NCI-H226 (cell line): Measurements from ENCODE around the gene DDC.
"Not testable (repeated sequence)": the region's sequence is repeated elsewhere in the genome, so short reads cannot be mapped to it uniquely, and the experiment has no call there.

Source experiments
- DNase-seq: peaks from one replicate; pipeline ENCODE4 v3.0.0-alpha.2; 2015

Gene DDC

DNA sequence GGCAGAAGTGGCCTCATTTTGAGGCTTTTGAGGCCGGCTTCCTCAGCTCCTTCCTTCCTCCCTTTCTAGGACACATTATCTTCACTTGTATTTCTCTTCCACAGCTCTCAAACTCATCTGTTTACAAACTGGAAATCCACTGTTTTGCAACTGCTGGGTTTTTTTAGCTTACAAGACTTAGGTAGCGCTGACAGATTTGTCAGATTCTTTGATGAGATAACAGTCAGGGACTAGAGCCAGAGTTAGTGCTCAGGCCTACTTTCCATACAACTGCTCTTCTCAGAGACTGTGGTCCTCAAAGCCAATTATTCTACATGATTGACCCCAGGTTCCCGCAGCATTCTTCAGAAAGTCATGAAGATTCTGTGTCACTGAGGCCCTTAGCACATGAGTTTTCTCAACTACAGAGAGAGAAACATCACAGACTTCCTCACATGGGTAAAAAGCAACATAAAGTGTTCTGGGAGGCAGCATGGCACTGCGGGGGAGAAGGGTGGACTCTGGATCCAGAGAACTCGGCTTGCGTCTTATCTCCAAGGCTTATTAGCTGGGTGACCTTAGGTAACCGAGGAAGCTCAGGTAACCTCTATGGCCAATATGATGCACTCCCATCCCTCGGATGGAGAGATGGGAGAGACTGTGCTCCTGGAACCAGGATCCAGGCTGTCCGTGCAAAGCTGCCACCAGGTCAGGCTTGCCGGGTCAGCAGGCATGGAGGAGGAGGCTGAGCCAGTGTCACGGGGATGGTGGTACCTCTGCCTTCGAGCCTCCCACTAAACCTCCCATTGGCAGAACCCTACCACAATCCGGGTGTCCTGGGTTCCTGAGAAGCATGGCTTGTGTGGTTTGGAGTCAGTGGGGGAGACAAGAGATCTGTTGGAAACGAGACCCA, 10.5 kb downstream of the DDC start:
- no peak for DNase-seq

DNA sequence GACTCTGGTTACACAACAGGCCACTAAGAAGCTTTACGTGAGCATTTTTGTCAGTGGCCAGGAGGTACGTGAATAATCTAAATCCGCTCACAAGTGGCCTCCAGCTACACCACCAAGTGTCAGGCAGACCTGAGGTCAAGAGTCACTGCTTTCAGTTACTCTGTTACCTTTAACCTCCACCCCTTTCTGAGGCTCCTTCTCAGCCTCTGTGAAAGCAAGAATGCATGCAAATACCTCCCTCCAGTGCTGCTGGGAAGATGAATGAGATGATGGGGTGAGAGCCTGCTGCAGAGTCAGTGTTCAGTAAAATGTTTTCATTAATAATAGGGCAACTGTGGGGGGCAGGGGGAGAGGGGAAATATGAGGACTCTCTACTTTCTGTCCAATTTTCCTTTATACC, 11.2 kb downstream of the DDC start:
- no peak for DNase-seq

DNA sequence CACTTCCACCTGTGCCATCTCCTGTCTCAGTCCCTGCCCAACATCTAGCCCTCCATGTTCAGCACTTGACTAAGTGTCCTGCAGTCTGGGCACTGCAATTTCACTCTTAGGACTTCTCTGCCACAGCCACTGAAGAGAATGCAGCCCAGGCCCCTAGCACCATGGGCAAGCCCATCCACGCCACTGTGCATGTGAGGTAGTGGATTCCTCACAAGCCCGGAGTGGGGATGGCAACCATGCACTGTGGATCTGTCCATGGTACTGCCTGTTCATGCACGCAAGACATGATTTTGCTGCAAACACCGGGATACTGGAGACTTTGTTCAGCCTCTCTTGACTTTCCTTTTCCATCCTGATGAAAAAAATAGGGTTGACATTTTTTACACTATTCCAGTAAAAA, 12.3 kb downstream of the DDC start:
- DNase-seq: peak; percentile 10

DNA sequence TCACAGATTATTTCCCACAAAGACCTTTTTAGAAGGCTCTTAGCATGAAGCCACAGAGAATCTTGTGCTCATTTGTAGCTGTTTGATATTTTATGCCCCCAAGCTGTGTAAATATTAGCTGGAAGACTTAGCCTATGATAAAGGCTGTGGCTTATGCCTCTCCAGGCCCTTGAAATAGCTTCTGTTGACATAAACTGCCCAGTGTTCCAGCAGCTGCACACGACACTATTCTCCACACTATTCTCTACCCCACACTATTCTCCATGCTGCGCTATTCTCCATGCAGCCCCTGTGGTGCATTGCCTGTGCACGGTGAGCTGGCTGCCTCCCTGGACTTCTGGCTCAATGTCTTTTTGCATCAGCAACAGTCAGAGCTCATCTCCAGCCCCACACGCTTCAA, 13.1 kb downstream of the DDC start:
- DNase-seq: no peak

DNA sequence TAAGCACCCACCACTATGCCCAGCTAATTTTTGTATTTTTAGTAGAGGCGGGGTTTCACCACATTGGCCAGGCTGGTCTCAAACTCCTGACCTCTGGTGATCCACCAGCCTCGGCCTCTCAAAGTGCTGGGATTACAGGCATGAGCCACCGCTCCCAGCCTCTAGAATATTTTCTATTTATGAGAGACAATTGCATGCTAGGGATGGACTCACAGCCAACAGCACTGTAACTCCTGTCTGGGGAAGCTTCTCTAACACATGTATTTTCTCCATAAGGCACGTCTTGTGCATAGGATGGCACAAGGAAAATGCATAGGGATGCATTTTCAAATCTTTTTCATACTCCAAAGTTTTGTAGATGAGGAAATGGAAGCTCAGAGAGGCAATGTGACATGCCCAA, 19.6 kb downstream of the DDC start:
- DNase-seq: not testable (repeated sequence)

GRCh38 chr7:50544992-50545391, 20.2 kb downstream of the DDC start:
- DNase-seq: no peak

DNA sequence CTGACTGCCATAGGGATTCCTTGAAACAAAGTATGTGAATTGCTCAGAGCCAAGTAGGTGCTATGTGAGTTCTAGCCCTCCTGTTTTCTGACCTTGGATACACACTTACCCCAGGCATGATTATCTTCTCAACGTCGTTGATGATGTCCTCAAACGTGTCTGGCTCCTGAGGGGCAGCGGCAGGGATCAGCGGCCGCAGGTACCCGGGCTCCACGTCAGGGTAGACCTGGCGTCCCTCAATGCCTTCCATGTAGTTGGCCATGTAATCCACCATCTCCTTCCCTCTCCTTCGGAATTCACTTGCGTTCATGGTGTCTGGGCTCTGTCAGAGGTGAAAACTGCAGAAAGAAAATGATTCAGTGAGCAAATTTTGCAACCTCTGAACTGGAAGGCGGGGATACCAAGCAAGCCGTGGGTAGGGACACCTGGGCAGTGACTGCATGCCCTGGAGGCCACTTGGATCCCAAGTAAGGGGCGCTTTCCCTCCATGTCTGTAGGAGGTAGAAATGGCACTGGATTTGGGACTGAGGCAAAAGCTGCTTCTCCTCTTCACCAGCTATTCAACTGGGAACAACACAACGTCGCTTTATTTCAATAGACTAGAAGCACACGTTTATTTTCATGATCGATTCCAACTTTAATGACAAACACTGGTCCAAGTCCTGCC, 21.3 kb downstream of the DDC start:
- no peak for DNase-seq

DNA sequence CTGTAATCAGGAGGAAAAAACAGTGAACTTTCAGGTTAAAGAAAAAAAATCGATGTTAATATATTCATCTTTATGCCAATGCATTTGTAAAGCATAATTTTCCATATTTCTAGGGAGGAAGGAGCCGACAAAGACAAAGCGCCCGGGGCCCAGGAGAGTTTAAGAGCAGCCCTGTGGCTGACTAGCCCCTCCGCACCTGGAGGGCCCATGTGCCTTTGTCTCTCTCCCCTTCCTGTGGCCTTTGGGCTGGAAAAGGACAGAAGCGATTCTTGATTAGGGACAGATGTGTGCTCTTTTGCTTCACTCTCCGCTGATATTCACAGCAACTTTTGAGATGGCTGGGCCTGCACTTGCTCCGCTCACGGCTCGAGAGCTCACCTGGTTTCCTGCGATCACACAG, 23.1 kb downstream of the DDC start:
- no peak for DNase-seq

DNA sequence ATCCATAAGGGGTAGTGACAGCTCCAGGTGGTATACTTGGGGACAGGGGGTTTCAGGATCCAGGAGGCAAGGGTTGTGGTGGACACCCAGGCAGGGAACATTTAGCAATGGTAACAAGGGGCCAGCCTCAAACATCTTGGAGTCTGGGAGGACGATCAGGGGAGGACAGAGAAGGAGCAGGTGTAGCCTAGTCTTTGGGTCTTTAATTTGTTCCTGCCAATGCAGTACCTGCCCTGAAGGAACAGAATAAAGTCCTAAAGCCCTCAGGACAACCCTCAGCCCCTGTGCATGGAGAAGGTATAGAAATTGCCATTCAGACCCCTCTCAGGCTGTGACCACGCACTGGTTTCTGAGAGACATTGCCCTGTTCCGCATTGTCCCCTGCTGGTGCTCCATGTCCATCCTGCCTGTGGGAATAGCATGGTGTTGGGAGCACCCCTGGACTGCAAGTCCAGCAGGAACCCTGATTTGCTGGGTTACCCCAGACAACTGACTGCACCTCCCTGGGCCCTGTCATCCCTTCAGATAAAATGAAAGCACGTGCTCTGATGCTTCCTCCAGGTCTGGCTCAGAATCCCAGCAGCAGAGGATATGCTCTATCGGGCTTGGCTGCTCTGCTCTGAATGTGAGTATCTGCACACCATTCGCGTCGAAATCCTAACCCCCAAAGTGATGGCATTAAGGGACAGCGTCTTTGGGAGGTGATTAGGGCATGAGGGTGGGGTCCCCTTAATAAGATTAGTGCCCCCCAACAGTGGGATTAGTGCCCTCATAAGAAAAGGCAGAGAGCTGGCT, 24.2 kb downstream of the DDC start:
- DNase-seq: no peak

- no peak for DNase-seq
Observed at GRCh38 chr7:50539725-50540124, 25.5 kb downstream of the DDC start.

DNA sequence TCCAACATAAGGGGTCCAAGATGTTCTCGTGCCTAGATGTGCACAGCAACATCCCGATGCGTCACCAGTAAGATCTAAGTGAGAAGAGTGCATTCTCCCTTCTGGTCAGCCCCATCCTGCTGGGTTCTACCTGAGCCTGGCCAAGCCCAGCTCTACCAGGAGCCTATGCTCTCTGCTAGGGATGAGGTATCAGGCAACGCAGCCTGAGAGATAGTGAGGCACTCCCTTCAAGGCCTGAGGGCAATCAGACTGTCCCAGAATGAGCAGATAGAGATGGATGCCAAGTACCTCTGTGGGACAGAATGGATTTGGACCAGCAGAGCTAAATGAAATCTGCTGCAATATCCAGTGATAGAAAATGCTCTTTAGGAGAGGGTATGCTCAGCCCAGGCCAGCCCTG, 26.7 kb downstream of the DDC start:
- no peak for DNase-seq

DNA sequence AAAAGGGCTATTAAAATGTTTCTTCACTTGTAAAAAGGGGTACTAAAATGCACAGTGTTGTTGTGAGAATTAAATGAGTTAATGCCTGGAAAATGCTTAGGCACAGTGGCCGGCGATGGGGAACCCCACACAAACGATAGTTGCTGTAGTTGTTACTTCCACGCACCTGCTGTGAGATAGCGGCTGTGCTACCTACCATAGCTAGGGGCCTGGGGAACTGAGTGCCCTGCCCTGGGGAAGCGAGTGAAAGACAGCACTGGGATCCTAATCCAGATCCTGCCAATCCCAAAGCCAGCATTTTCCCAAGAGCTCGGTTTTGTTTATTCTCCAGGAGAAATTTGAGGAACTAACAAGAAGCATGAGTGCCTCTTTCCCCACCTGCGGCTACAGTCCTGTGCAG, 27.8 kb downstream of the DDC start:
- no peak for DNase-seq

DNA sequence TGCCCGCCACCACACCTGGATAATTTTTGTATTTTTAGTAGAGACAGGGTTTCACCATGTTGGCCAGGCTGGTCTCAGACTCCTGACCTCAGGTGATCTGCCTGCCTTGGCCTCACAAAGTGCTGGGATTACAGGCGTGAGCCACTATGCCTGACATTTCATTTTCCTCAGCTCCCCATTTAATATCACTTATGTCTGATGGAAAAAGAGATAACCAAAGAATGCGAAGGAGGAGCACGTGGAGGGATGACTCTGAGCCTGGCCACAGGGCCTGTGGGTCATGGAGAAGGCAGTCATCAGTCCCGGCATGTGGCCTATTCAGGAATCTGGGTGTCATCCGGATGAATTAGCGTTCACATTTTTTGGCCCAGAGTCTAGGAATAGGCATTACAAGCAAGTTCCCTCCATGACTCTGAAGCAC, 29.9 kb downstream of the DDC start:
- DNase-seq: peak; percentile 51

DNA sequence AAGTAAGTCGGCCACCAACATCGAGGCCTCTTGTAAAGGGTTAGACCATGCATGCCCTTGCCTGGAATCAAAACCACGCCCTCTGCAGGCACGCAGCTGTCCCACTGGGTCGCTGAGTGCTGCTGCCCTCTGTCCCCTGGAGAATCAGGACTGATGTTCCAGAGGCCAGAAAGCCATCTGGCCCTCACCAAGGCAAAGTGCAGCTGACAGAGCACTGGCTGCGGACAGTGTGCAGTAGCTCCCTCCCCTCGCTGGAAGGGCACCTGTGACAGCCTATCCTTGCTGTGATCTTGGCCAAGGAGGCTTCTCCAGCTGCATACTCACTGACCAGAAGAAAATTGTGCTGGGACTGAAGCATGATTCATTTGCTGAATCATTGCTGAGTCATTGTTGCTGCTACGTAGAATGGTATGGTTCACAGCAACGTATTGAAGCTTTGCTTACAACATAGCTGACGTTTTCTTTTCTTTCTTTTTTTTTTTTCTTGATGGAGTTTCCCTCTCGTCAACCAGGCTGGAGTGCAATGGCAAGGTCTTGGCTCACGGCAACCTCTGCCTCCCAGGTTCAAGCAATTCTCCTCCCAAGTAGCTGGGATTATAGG, 30.4 kb downstream of the DDC start:
- peak; percentile 94 for DNase-seq

DNA sequence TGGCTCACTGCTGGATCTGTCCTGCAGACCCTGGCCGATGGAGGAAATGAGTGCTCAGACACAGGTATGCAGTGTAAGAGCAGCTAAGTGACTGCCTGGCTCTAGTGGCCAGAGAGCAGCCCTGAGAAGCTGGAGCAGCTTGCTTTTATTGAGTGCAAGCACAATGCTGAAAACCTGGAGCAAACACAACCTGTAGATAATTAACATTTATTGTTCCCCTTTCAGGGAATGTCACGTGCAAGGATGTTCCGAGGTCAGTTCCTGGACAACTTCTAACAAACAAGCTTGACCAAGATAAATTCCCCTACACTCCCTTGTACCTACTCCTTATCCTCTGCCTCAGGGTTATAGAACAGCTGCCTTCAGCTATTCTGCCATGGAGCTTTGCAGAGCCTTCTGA, 31.3 kb downstream of the DDC start:
- no peak for DNase-seq

DNA sequence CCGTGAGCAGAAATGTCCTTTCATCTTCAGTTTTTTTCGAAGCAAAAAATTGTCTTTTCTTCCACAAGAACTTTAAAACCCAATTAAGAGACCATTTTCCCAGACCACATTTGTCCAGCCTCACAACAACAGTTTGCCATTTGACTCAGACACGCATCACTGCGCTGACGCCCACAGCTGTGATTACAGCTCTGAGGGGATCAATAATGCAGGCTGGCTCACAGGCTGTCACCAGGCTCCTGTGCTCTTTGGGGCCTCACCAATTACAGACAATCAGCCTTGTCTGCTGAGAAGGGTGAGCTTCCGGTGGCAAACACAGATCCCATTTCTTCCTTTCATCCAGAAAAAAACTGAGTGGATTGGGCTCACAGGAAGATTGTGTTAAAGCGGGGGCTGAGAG, 33.3 kb downstream of the DDC start:
- DNase-seq: no peak

GRCh38 chr7:50531401-50531911, 33.7 kb downstream of the DDC start:
- DNase-seq: peak; percentile 4

DNA sequence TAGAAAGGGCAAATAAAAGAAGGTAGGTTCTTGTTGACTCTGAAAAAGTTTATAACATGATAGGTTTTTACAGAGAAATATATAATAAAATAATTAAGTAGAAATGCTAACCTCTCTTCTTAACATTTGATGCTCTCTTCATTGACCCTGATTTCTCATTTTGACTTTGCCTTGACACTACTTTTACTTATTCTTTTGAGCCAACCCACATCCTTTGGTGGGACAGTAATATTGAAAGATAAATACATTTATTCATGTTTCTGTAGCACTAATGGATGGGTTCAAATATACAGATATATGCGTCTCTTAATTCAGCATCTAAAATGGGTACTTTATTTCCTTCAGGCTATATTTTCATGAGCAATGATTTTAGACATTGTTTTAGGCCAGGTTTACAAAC, 34.4 kb downstream of the DDC start:
- DNase-seq: no peak

GRCh38 chr7:50529093-50529862, 35.9 kb downstream of the DDC start:
- no peak for DNase-seq

DNA sequence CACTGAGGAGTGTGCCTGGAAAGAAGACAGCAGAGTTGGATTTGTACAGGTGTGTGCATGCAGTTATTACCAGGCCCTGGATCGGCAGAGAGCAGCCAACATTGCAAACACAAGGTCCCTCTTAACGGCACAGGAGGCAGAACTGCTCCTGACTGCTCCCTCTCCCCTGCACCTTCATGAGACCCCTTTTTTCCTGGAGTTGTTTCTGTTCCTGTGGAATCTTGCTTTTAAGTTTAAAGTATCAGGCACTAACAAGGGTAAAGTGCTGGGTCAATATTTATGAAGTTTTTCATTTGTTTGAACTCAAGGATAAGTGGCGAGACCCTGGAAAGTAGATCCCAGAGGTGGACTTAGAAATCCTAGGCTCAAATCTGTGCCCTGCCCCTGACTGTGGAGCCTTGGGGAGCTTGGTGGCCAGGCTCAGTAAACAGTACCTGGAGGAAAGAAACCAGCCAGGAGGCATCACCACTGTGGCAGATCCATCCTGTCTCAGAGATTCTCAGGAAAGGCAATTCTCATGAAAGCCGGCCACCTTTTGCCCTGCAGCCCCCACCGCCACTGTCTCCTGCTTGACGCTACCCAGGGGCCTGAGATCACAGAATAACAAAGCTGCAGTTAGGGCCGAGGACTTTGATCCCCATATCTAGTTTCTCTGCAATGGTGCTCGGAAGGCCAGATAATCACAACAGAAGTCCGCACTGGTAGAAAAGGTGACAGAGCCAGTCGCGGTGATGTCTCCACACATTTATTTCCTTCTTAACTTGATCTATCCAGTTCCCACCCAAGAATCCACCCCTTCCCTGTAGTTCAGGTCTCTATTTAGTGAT, 36.7 kb downstream of the DDC start:
- no peak for DNase-seq

DNA sequence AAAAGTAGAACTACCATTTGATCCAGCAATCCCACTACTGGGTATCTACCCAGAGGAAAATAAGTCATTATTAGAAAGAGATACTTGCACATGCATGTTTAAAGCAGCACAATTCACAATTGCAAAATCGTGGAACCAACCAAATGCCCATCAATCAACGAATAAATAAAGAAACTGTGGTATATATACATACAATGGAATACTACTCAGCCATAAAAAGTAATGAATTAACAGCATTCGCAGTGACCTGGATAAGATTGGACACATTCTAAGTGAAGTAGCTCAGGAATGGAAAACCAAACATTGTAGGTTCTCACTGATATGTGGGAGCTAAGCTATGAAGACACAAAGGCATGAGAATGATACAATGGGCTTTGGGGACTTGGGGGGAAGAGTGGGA, 45.9 kb downstream of the DDC start:
- DNase-seq: not testable (repeated sequence)
